Measurements from ENCODE around the gene FOXO3. TPM values are rescaled to one million over a fixed set of nuclear protein-coding genes. Genes with fewer than 3 reads are reported as not detected.
A peak's percentile ranks its signal among the peaks of the same experiment; 100 is the strongest.

The FOXO3 gene
- 10 to 100 TPM; 38.0 to 46.5 TPM for total RNA-seq
- 10 to 100 TPM; 32.1 to 43.2 TPM for polyA plus RNA-seq (ENCODE audit: insufficient read length in 2 of 2)
- long read RNA-seq, donor 1, full-length matches to known transcripts, result 9 of 9 reads
- long read RNA-seq, donor 1, partial matches to known transcripts, result 0 of 9 reads
- long read RNA-seq, donor 1, other reads (novel, unspliced or antisense), result 0 of 9 reads
- long read RNA-seq, donor 2, full-length matches to known transcripts, result 3 of 3 reads
- long read RNA-seq, donor 2, partial matches to known transcripts, result 0 of 3 reads
- long read RNA-seq, donor 2, other reads (novel, unspliced or antisense), result 0 of 3 reads
- long read RNA-seq, donor 3, full-length matches to known transcripts, result 4 of 4 reads
- long read RNA-seq, donor 3, partial matches to known transcripts, result 0 of 4 reads
- long read RNA-seq, donor 3, other reads (novel, unspliced or antisense), result 0 of 4 reads
- long read RNA-seq, donor 4, full-length matches to known transcripts, result 3 of 21 reads
- long read RNA-seq, donor 4, partial matches to known transcripts, result 18 of 21 reads
- long read RNA-seq, donor 4, other reads (novel, unspliced or antisense), result 0 of 21 reads

DNA sequence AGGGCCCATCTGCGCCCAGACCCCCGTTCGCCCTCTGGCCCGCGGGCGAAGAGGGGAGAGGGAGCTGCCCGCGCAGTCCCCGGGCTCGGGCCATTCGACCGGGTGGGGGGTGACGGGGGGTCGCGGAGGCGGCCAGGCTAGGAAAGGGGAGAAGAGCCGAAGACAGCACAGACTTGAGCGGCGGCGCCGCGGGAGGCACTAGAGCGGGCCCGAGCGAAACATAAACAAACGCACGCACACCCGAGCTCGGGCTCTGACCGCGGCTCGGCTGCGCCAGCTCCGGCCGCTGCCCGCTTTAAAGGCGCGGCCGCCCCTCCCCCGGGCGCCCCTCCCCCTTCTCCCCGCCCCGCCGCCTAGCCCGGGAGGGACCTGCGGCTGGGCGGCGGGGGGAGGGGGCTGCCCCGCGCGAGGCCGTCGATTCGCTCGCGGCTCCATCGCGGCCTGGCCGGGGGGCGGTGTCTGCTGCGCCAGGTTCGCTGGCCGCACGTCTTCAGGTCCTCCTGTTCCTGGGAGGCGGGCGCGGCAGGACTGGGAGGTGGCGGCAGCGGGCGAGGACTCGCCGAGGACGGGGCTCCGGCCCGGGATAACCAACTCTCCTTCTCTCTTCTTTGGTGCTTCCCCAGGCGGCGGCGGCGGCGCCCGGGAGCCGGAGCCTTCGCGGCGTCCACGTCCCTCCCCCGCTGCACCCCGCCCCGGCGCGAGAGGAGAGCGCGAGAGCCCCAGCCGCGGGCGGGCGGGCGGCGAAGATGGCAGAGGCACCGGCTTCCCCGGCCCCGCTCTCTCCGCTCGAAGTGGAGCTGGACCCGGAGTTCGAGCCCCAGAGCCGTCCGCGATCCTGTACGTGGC lies at the start of gene FOXO3:
Gene FOXO3 (plus strand): TSS at position 455 of the 846 bp plus-strand sequence. CDS start 292 bp downstream, at position 747.
- H3K27ac ChIP-seq (ENCODE audit: low read depth, low read length), result peak within 1 kb of the TSS; percentile 97
- peaks cover 24% of the 10 kb centered on the region for H3K4me1 ChIP-seq (ENCODE audit: control insufficient read depth, insufficient read depth, low read length)
- no peaks in the 10 kb centered on the region for H3K9me3 ChIP-seq (ENCODE audit: control insufficient read depth, insufficient read depth, low read length)
- under 1% methylated on average over 84 of the region's 110 CpGs for WGBS (ENCODE audit: insufficient coverage)
- peak within 1 kb of the TSS; percentile 94 for H3K4me3 ChIP-seq (ENCODE audit: low read depth, low read length)
- no peaks in the 10 kb centered on the region for H3K27me3 ChIP-seq (ENCODE audit: control insufficient read depth, insufficient read depth, low read length)
- H3K36me3 ChIP-seq (ENCODE audit: control insufficient read depth, insufficient read depth, low read length), result peaks cover 8% of the 10 kb centered on the region
- peak in 4 of 6 donors; percentile 70 to 93 (median 79) for DNase-seq (ENCODE audit: low read depth in 4 of 6, low spot score in 6 of 6)

GRCh38 chr6:108518714-108519576 lies 41.8 kb upstream of the FOXO3 start:
- no peaks in the 10 kb centered on the region for H3K36me3 ChIP-seq (ENCODE audit: control insufficient read depth, insufficient read depth, low read length)
- no peaks in the 10 kb centered on the region for H3K4me1 ChIP-seq (ENCODE audit: control insufficient read depth, insufficient read depth, low read length)
- WGBS (ENCODE audit: insufficient coverage), result 80% methylated on average over 2 of the region's 5 CpGs
- no peak for DNase-seq (ENCODE audit: low read depth in 4 of 6, low spot score in 6 of 6)
- no peak overlapping the region for H3K4me3 ChIP-seq (ENCODE audit: low read depth, low read length)
- no peaks in the 10 kb centered on the region for H3K9me3 ChIP-seq (ENCODE audit: control insufficient read depth, insufficient read depth, low read length)
- no peaks in the 10 kb centered on the region for H3K27me3 ChIP-seq (ENCODE audit: control insufficient read depth, insufficient read depth, low read length)
- H3K27ac ChIP-seq (ENCODE audit: low read depth, low read length), result no peak overlapping the region

- Histone ChIP-seq H3K27me3 (ENCODE audit: control insufficient read depth, insufficient read depth, low read length) (no peaks in the 10 kb centered on the region), H3K4me3 (ENCODE audit: low read depth, low read length) (no peak overlapping the region), H3K4me1 (ENCODE audit: control insufficient read depth, insufficient read depth, low read length) (peaks cover 3% of the 10 kb centered on the region), H3K27ac (ENCODE audit: low read depth, low read length) (no peak overlapping the region), H3K9me3 (ENCODE audit: control insufficient read depth, insufficient read depth, low read length) (no peaks in the 10 kb centered on the region), H3K36me3 (ENCODE audit: control insufficient read depth, insufficient read depth, low read length) (no peaks in the 10 kb centered on the region)
- no peak for DNase-seq (ENCODE audit: low read depth in 4 of 6, low spot score in 6 of 6)
- WGBS (ENCODE audit: insufficient coverage), result no CpG with 5 or more reads among the region's 1 CpG
Observed at GRCh38 chr6:108521616-108522107, 39.1 kb upstream of the FOXO3 start.

- H3K4me3 ChIP-seq (ENCODE audit: low read depth, low read length), result no peak overlapping the region
- no peak overlapping the region for H3K27ac ChIP-seq (ENCODE audit: low read depth, low read length)
- H3K4me1 ChIP-seq (ENCODE audit: control insufficient read depth, insufficient read depth, low read length), result peaks cover 3% of the 10 kb centered on the region
- WGBS (ENCODE audit: insufficient coverage), result no CpG with 5 or more reads among the region's 2 CpGs
- DNase-seq (ENCODE audit: low read depth in 4 of 6, low spot score in 6 of 6), result no peak
- H3K36me3 ChIP-seq (ENCODE audit: control insufficient read depth, insufficient read depth, low read length), result peaks cover 5% of the 10 kb centered on the region
- no peaks in the 10 kb centered on the region for H3K9me3 ChIP-seq (ENCODE audit: control insufficient read depth, insufficient read depth, low read length)
- H3K27me3 ChIP-seq (ENCODE audit: control insufficient read depth, insufficient read depth, low read length), result no peaks in the 10 kb centered on the region
Observed at GRCh38 chr6:108523697-108524096, 37.0 kb upstream of the FOXO3 start.

- WGBS (ENCODE audit: insufficient coverage), result 35% methylated on average over 2 of the region's 5 CpGs
- DNase-seq (ENCODE audit: low read depth in 4 of 6, low spot score in 6 of 6), result peak in 2 of 6 donors; percentile 7 to 21
- Histone ChIP-seq H3K27ac (ENCODE audit: low read depth, low read length) (no peak overlapping the region), H3K4me1 (ENCODE audit: control insufficient read depth, insufficient read depth, low read length) (peaks cover 3% of the 10 kb centered on the region), H3K36me3 (ENCODE audit: control insufficient read depth, insufficient read depth, low read length) (peaks cover 5% of the 10 kb centered on the region), H3K9me3 (ENCODE audit: control insufficient read depth, insufficient read depth, low read length) (no peaks in the 10 kb centered on the region), H3K27me3 (ENCODE audit: control insufficient read depth, insufficient read depth, low read length) (no peaks in the 10 kb centered on the region), H3K4me3 (ENCODE audit: low read depth, low read length) (no peak overlapping the region)
Observed at GRCh38 chr6:108524528-108525248, 36.0 kb upstream of the FOXO3 start.

GRCh38 chr6:108526739-108527174 lies 34.0 kb upstream of the FOXO3 start:
- Histone ChIP-seq H3K4me1 (ENCODE audit: control insufficient read depth, insufficient read depth, low read length) (peaks cover 3% of the 10 kb centered on the region), H3K9me3 (ENCODE audit: control insufficient read depth, insufficient read depth, low read length) (no peaks in the 10 kb centered on the region), H3K4me3 (ENCODE audit: low read depth, low read length) (no peak overlapping the region), H3K27me3 (ENCODE audit: control insufficient read depth, insufficient read depth, low read length) (no peaks in the 10 kb centered on the region), H3K36me3 (ENCODE audit: control insufficient read depth, insufficient read depth, low read length) (peaks cover 5% of the 10 kb centered on the region), H3K27ac (ENCODE audit: low read depth, low read length) (no peak overlapping the region)
- 72% methylated on average over 7 of the region's 7 CpGs for WGBS (ENCODE audit: insufficient coverage)
- DNase-seq (ENCODE audit: low read depth in 4 of 6, low spot score in 6 of 6), result peak in 5 of 6 donors; percentile 9 to 88 (median 39)

- DNase-seq (ENCODE audit: low read depth in 4 of 6, low spot score in 6 of 6), result no peak
- no peak overlapping the region for H3K27ac ChIP-seq (ENCODE audit: low read depth, low read length)
- no peaks in the 10 kb centered on the region for H3K9me3 ChIP-seq (ENCODE audit: control insufficient read depth, insufficient read depth, low read length)
- H3K27me3 ChIP-seq (ENCODE audit: control insufficient read depth, insufficient read depth, low read length), result no peaks in the 10 kb centered on the region
- WGBS (ENCODE audit: insufficient coverage), result 75% methylated on average over 3 of the region's 3 CpGs
- H3K4me1 ChIP-seq (ENCODE audit: control insufficient read depth, insufficient read depth, low read length), result peaks cover 3% of the 10 kb centered on the region
- H3K36me3 ChIP-seq (ENCODE audit: control insufficient read depth, insufficient read depth, low read length), result peaks cover 5% of the 10 kb centered on the region
- H3K4me3 ChIP-seq (ENCODE audit: low read depth, low read length), result no peak overlapping the region
Observed at GRCh38 chr6:108528878-108529277, 31.8 kb upstream of the FOXO3 start.

DNA sequence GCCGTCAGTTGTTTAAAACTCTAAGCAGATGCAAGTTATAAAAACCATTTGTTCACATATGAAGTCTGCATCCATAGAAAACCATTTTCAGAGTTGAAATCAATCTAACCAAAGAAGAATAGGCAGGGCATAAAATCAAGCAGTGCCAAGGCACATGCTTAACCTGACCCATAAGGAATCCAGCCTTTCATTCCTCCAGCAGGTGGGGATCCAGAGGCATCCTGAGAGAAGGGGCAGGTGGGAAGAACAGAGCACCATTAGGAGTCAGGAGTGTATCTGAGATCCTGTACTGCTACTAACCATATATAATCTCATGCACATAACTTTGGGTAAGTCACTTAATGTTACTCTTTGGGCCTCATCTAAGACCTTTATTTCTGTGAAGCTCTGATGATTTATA lies 29.4 kb upstream of the FOXO3 start:
- H3K4me1 ChIP-seq (ENCODE audit: control insufficient read depth, insufficient read depth, low read length), result no peaks in the 10 kb centered on the region
- H3K27me3 ChIP-seq (ENCODE audit: control insufficient read depth, insufficient read depth, low read length), result no peaks in the 10 kb centered on the region
- DNase-seq (ENCODE audit: low read depth in 4 of 6, low spot score in 6 of 6), result no peak
- no peak overlapping the region for H3K4me3 ChIP-seq (ENCODE audit: low read depth, low read length)
- 80% methylated on average over 1 of the region's 1 CpG for WGBS (ENCODE audit: insufficient coverage)
- no peaks in the 10 kb centered on the region for H3K9me3 ChIP-seq (ENCODE audit: control insufficient read depth, insufficient read depth, low read length)
- no peak overlapping the region for H3K27ac ChIP-seq (ENCODE audit: low read depth, low read length)
- peaks cover 5% of the 10 kb centered on the region for H3K36me3 ChIP-seq (ENCODE audit: control insufficient read depth, insufficient read depth, low read length)

All from spinal cord (tissue), 10 donors.